HG02943 (cell line): ENCODE data around the gene P2RX1.
"Not testable (repeated sequence)": the region's sequence is repeated elsewhere in the genome, so short reads cannot be mapped to it uniquely, and the experiment has no call there.

Experiments used
- ATAC-seq: cut with Tn5 transposase; IDR thresholded peaks from one replicate; pipeline ENCODE4 v1.9.1; 2021; ENCODE audit warnings: mild to moderate bottlenecking, low read depth, moderate library complexity; ENCODE audit not compliant: unreplicated experiment

The P2RX1 gene

GRCh38 chr17:3953542-3953941 is 37.3 kb upstream of the P2RX1 start:
- no peak for ATAC-seq

- ATAC-seq = no peak
Observed at GRCh38 chr17:3952186-3952585, 35.9 kb upstream of the P2RX1 start.

GRCh38 chr17:3951420-3951819 is 35.2 kb upstream of the P2RX1 start:
- ATAC-seq = no peak

GRCh38 chr17:3951003-3951402 is 34.7 kb upstream of the P2RX1 start:
- no peak for ATAC-seq

- ATAC-seq = no peak
Observed at GRCh38 chr17:3950584-3950983, 34.3 kb upstream of the P2RX1 start.

- no peak for ATAC-seq
Observed at GRCh38 chr17:3949418-3949817, 33.2 kb upstream of the P2RX1 start.

- ATAC-seq = not testable (repeated sequence)
Observed at GRCh38 chr17:3948551-3948950, 32.3 kb upstream of the P2RX1 start.

GRCh38 chr17:3947318-3947810 is 31.1 kb upstream of the P2RX1 start:
- no peak for ATAC-seq

GRCh38 chr17:3946711-3947235 is 30.5 kb upstream of the P2RX1 start:
- ATAC-seq = no peak

GRCh38 chr17:3944485-3945388 is 28.5 kb upstream of the P2RX1 start:
- ATAC-seq = no peak

GRCh38 chr17:3943240-3943891 is 27.1 kb upstream of the P2RX1 start:
- ATAC-seq = no peak

GRCh38 chr17:3940965-3941698 is 24.9 kb upstream of the P2RX1 start:
- ATAC-seq = no peak

- no peak for ATAC-seq
Observed at GRCh38 chr17:3937359-3937758, 21.1 kb upstream of the P2RX1 start.

- ATAC-seq = no peak
Observed at GRCh38 chr17:3935825-3936355, 19.6 kb upstream of the P2RX1 start.

GRCh38 chr17:3935140-3935542 is 18.9 kb upstream of the P2RX1 start:
- no peak for ATAC-seq

GRCh38 chr17:3929764-3930163 is 13.5 kb upstream of the P2RX1 start:
- ATAC-seq = no peak

GRCh38 chr17:3929181-3929580 is 12.9 kb upstream of the P2RX1 start:
- ATAC-seq = no peak

GRCh38 chr17:3928406-3928805 is 12.1 kb upstream of the P2RX1 start:
- no peak for ATAC-seq

- ATAC-seq = no peak
Observed at GRCh38 chr17:3927628-3928340, 11.5 kb upstream of the P2RX1 start.
